ENCODE measurements around the gene RELN.

DNA sequence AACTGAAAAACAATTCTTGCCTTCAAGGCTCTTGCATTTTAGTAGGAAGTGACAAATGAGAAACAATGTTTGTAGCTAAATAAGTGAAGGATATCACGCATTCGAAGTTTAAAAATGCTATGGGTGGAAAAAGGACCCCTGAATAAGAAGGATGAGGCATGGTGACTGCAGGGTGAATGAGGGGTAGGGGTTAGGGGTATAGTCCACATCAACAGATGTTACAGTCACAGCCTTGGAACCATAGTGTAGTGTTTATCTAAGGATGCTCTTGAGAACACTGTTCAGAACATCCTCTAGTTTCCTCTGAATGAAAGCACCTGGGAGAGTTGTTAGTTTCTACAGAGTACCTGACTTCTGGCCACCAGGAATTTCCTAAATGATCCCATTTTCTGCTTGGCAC is 157.0 kb downstream of the RELN start:
- TF ChIP-seq FOXM1 (IDR thresholded peaks at IDR 0.05; ENCODE audit: low read depth), result no peak
- no peak for TF ChIP-seq FOXM1 (CRISPR knock-in tag; IDR thresholded peaks at IDR 0.05; ENCODE audit: low read depth)
- TF ChIP-seq, protein P1, sequence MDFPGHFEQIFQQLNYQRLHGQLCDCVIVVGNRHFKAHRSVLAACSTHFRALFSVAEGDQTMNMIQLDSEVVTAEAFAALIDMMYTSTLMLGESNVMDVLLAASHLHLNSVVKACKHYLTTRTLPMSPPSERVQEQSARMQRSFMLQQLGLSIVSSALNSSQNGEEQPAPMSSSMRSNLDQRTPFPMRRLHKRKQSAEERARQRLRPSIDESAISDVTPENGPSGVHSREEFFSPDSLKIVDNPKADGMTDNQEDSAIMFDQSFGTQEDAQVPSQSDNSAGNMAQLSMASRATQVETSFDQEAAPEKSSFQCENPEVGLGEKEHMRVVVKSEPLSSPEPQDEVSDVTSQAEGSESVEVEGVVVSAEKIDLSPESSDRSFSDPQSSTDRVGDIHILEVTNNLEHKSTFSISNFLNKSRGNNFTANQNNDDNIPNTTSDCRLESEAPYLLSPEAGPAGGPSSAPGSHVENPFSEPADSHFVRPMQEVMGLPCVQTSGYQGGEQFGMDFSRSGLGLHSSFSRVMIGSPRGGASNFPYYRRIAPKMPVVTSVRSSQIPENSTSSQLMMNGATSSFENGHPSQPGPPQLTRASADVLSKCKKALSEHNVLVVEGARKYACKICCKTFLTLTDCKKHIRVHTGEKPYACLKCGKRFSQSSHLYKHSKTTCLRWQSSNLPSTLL (IDR thresholded peaks at IDR 0.05), result no peak
- TF ChIP-seq SAFB2 (IDR thresholded peaks at IDR 0.05; ENCODE audit: borderline replicate concordance, low read depth, low read length, severe bottlenecking), result no peak
- no peak for TF ChIP-seq ZNF224 (CRISPR knock-in tag; IDR thresholded peaks at IDR 0.05)
